ENCODE data around the gene PCK2.

DNA sequence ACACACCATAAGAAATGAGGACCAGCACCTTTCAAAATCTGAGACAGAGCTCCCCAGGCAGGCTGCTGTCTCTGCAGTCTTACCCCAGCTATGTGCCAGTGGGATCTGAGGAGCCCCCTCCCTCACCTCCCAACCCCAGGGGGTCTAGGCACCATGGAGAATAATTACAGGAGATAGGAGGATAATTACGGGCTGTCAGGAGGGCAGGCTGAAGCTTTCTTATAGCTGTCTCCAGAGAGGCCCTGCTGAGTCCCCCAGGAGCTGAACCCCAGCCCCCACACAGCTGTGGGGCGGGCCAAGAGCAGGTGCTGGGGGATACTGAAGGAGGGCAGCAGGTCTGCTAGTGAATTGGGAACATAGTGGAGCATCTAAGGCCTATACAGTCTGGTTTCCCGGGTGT lies 16.0 kb upstream of the PCK2 start:
- TF ChIP-seq POLR2A (IDR thresholded peaks at IDR 0.05) (no peak), POLR2AphosphoS5 (IDR thresholded peaks at IDR 0.05; ENCODE audit: insufficient read depth in 1 of 2, low read depth in 1 of 2) (no peak)
- TF ChIP-seq, protein P1, sequence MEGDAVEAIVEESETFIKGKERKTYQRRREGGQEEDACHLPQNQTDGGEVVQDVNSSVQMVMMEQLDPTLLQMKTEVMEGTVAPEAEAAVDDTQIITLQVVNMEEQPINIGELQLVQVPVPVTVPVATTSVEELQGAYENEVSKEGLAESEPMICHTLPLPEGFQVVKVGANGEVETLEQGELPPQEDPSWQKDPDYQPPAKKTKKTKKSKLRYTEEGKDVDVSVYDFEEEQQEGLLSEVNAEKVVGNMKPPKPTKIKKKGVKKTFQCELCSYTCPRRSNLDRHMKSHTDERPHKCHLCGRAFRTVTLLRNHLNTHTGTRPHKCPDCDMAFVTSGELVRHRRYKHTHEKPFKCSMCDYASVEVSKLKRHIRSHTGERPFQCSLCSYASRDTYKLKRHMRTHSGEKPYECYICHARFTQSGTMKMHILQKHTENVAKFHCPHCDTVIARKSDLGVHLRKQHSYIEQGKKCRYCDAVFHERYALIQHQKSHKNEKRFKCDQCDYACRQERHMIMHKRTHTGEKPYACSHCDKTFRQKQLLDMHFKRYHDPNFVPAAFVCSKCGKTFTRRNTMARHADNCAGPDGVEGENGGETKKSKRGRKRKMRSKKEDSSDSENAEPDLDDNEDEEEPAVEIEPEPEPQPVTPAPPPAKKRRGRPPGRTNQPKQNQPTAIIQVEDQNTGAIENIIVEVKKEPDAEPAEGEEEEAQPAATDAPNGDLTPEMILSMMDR (IDR thresholded peaks at IDR 0.05): no peak

Data from vagina (tissue), 2 donors.